Measurements from ENCODE around the gene IL1RAPL2. TPM values are rescaled to one million over a fixed set of nuclear protein-coding genes. Genes with fewer than 3 reads are reported as not detected.

Gene IL1RAPL2
- polyA plus RNA-seq, 1 of the 3 experiments (the other 2 are of a cell fraction): 0.13 TPM

- no peaks in the 10 kb centered on the region for H4K20me1 ChIP-seq (ENCODE audit: insufficient read depth)
- no peaks in the 10 kb centered on the region; the same call in 1 of the 2 replicates for H3K27me3 ChIP-seq (ENCODE audit: insufficient read depth)
- H3K9ac ChIP-seq: no peak overlapping the region
- DNase-seq: no peak
- no peaks in the 10 kb centered on the region for H3K9me2 ChIP-seq
- no peaks in the 10 kb centered on the region for H3K79me2 ChIP-seq (ENCODE audit: insufficient read depth)
- no peak overlapping the region for H3K4me2 ChIP-seq
- H3K4me3 ChIP-seq (ENCODE audit: low read depth in 2 of 2, low read length in 1 of 2): no peak overlapping the region
- H3F3A ChIP-seq (replicated peaks; ENCODE audit: insufficient read depth): no peaks in the 10 kb centered on the region
- ChIA-PET CTCF (no interaction called here), POLR2A (no interaction called here)
- no peaks in the 10 kb centered on the region for H3K4me1 ChIP-seq (ENCODE audit: control insufficient read depth in 1 of 2, insufficient read depth in 2 of 2, low read depth in 1 of 2, low read length in 1 of 2)
- H3K36me3 ChIP-seq (replicated peaks in 1 of 2; ENCODE audit: control insufficient read depth in 1 of 2, insufficient read depth in 2 of 2, low read length in 1 of 2): no peaks in the 10 kb centered on the region
- no peaks in the 10 kb centered on the region for H3K9me3 ChIP-seq
- no peak overlapping the region for H2AFZ ChIP-seq (ENCODE audit: low read depth)
- H3K27ac ChIP-seq (ENCODE audit: low read depth in 2 of 2, low read length in 1 of 2): no peak overlapping the region
- 20% methylated on average over 2 of the region's 2 CpGs for WGBS (ENCODE audit: low lambda C conversion rate)
- no peak for TF ChIP-seq TAF1 (IDR thresholded peaks at IDR 0.05; ENCODE audit: borderline replicate concordance, low read depth, low read length)
- TF ChIP-seq ZBTB33 (IDR thresholded peaks at IDR 0.05; ENCODE audit: borderline replicate concordance, low read depth): no peak
- no peak for TF ChIP-seq CTCF (IDR thresholded peaks at IDR 0.05)
- no peak for TF ChIP-seq NFIC (IDR thresholded peaks at IDR 0.05; ENCODE audit: borderline replicate concordance)
- TF ChIP-seq ELF1 (IDR thresholded peaks at IDR 0.05): no peak
- TF ChIP-seq MXI1 (IDR thresholded peaks at IDR 0.05; ENCODE audit: low read depth, low read length): no peak
- no peak for TF ChIP-seq RXRA (IDR thresholded peaks at IDR 0.05; ENCODE audit: borderline replicate concordance, low read depth)
- TF ChIP-seq TCF12 (IDR thresholded peaks at IDR 0.05): no peak
- TF ChIP-seq TEAD4 (IDR thresholded peaks at IDR 0.05; ENCODE audit: borderline replicate concordance, insufficient read depth): no peak
- no peak for TF ChIP-seq EZH2phosphoT487 (IDR thresholded peaks at IDR 0.05; ENCODE audit: borderline replicate concordance, low read depth)
- TF ChIP-seq, protein P1, sequence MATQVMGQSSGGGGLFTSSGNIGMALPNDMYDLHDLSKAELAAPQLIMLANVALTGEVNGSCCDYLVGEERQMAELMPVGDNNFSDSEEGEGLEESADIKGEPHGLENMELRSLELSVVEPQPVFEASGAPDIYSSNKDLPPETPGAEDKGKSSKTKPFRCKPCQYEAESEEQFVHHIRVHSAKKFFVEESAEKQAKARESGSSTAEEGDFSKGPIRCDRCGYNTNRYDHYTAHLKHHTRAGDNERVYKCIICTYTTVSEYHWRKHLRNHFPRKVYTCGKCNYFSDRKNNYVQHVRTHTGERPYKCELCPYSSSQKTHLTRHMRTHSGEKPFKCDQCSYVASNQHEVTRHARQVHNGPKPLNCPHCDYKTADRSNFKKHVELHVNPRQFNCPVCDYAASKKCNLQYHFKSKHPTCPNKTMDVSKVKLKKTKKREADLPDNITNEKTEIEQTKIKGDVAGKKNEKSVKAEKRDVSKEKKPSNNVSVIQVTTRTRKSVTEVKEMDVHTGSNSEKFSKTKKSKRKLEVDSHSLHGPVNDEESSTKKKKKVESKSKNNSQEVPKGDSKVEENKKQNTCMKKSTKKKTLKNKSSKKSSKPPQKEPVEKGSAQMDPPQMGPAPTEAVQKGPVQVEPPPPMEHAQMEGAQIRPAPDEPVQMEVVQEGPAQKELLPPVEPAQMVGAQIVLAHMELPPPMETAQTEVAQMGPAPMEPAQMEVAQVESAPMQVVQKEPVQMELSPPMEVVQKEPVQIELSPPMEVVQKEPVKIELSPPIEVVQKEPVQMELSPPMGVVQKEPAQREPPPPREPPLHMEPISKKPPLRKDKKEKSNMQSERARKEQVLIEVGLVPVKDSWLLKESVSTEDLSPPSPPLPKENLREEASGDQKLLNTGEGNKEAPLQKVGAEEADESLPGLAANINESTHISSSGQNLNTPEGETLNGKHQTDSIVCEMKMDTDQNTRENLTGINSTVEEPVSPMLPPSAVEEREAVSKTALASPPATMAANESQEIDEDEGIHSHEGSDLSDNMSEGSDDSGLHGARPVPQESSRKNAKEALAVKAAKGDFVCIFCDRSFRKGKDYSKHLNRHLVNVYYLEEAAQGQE (IDR thresholded peaks at IDR 0.05; ENCODE audit: low read depth, low read length): no peak
- TF ChIP-seq CHD2 (IDR thresholded peaks at IDR 0.05; ENCODE audit: low read length, partially characterized antibody): no peak
- TF ChIP-seq RAD21 (IDR thresholded peaks at IDR 0.05; ENCODE audit: low read length): no peak
- TF ChIP-seq EP300 (IDR thresholded peaks at IDR 0.05; ENCODE audit: borderline replicate concordance in 1 of 2, low read depth in 1 of 2, low read length in 1 of 2): no peak
- TF ChIP-seq RFX5 (IDR thresholded peaks at IDR 0.05; ENCODE audit: low read length): no peak
These were observed 1132.2 kb downstream of the IL1RAPL2 start for GRCh38 chrX:105697984-105698781.

Data from SK-N-SH (cell line).